ENCODE results near the gene MAS1L.

Gene MAS1L

GRCh38 chr6:29509711-29510110, 22.0 kb upstream of the MAS1L start:
- DNase-seq = no peak

- DNase-seq = no peak
Observed at GRCh38 chr6:29509239-29509638, 21.5 kb upstream of the MAS1L start.

GRCh38 chr6:29507319-29507718, 19.6 kb upstream of the MAS1L start:
- DNase-seq = no peak

- no peak for DNase-seq
Observed at GRCh38 chr6:29506446-29507067, 18.8 kb upstream of the MAS1L start.

- no peak for DNase-seq
Observed at GRCh38 chr6:29505808-29506207, 18.1 kb upstream of the MAS1L start.

- DNase-seq = no peak
Observed at GRCh38 chr6:29504961-29505360, 17.2 kb upstream of the MAS1L start.

- no peak for DNase-seq
Observed at GRCh38 chr6:29502597-29502996, 14.8 kb upstream of the MAS1L start.

- DNase-seq = no peak
Observed at GRCh38 chr6:29502181-29502580, 14.4 kb upstream of the MAS1L start.

- DNase-seq = no peak
Observed at GRCh38 chr6:29501106-29501505, 13.3 kb upstream of the MAS1L start.

GRCh38 chr6:29500594-29500993, 12.8 kb upstream of the MAS1L start:
- no peak for DNase-seq

- no peak for DNase-seq
Observed at GRCh38 chr6:29499704-29500103, 11.9 kb upstream of the MAS1L start.

GRCh38 chr6:29496961-29497360, 9.2 kb upstream of the MAS1L start:
- no peak for DNase-seq

- no peak for DNase-seq
Observed at GRCh38 chr6:29495571-29495970, 7.8 kb upstream of the MAS1L start.

GRCh38 chr6:29494131-29494530, 6.4 kb upstream of the MAS1L start:
- no peak for DNase-seq

- DNase-seq = no peak
Observed at GRCh38 chr6:29493261-29493660, 5.5 kb upstream of the MAS1L start.

GRCh38 chr6:29491574-29491973, 3.8 kb upstream of the MAS1L start:
- no peak for DNase-seq

GRCh38 chr6:29490552-29490951, 2.8 kb upstream of the MAS1L start:
- DNase-seq = no peak

GRCh38 chr6:29490055-29490454, 2.3 kb upstream of the MAS1L start:
- no peak for DNase-seq

- DNase-seq = no peak
Observed at GRCh38 chr6:29489286-29489685, 1.5 kb upstream of the MAS1L start.

GRCh38 chr6:29488874-29489273, 1.1 kb upstream of the MAS1L start:
- no peak for DNase-seq

GRCh38 chr6:29487131-29487530, 625 bp downstream of the MAS1L start:
- no peak for DNase-seq

GRCh38 chr6:29486577-29486976, 1.2 kb downstream of the MAS1L start:
- no peak for DNase-seq

- no peak for DNase-seq
Observed at GRCh38 chr6:29483735-29484134, 4.0 kb downstream of the MAS1L start.

- no peak for DNase-seq
Observed at GRCh38 chr6:29483186-29483585, 4.6 kb downstream of the MAS1L start.

- DNase-seq = no peak
Observed at GRCh38 chr6:29479560-29479959, 8.2 kb downstream of the MAS1L start.

GRCh38 chr6:29478740-29479139, 9.0 kb downstream of the MAS1L start:
- DNase-seq = no peak

Measured in cerebellar nuclear complex (tissue), 1 donor.